ENCODE data around the gene ZMPSTE24. TPM values are rescaled to one million over a fixed set of nuclear protein-coding genes. Genes with fewer than 3 reads are reported as not detected.

ZMPSTE24 gene
- total RNA-seq, 4 donors from 2014 or later, result 11.6 to 44.3 (median 25.1) TPM

DNA sequence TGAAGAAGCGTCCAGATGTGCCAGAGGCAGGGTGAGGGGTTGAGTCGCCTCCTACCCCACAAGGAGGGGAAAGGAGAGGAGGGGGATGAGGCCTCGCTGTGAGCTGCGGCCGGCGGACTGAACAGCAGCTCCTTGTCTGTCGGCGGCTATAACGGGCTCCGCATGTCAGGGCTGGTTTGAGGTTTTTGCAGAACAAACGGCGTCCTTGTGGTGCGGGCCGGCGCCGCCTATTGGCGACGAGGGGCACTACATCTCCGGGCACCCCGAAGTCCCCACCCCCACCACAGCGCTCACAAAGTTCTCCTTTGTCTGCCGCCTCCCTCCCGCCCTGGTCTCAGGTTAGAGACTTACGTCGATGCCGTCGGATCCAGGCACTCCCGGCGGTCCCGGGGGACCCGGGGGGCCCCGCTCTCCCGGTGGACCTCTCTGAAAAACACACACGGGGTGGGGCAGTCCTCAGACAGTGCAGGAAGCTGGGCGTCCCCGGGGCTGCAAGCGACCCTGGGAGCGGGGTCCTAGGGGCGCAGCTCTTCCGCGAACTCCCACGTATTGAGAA is 57.3 kb downstream of the ZMPSTE24 start:
- Histone ChIP-seq H3K27ac (peak overlapping the region in 1 of 4 donors; percentile 74), H3K4me1 (peaks cover 0 to 26% (median 19%) of the 10 kb centered on the region in 4 donors), H3K36me3 (no peaks in the 10 kb centered on the region), H3K27me3 (peaks cover 0 to 18% of the 10 kb centered on the region in 2 donors), H3K4me3 (peak overlapping the region; percentile 38 to 56 (median 50)), H3K9me3 (no peaks in the 10 kb centered on the region)
- DNase-seq, result peak; percentile 83 to 92 (median 85)
- TF ChIP-seq POLR2A (IDR thresholded peaks at IDR 0.05), result no peak
- TF ChIP-seq, protein P1, sequence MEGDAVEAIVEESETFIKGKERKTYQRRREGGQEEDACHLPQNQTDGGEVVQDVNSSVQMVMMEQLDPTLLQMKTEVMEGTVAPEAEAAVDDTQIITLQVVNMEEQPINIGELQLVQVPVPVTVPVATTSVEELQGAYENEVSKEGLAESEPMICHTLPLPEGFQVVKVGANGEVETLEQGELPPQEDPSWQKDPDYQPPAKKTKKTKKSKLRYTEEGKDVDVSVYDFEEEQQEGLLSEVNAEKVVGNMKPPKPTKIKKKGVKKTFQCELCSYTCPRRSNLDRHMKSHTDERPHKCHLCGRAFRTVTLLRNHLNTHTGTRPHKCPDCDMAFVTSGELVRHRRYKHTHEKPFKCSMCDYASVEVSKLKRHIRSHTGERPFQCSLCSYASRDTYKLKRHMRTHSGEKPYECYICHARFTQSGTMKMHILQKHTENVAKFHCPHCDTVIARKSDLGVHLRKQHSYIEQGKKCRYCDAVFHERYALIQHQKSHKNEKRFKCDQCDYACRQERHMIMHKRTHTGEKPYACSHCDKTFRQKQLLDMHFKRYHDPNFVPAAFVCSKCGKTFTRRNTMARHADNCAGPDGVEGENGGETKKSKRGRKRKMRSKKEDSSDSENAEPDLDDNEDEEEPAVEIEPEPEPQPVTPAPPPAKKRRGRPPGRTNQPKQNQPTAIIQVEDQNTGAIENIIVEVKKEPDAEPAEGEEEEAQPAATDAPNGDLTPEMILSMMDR (IDR thresholded peaks at IDR 0.05), result peak; percentile 78 to 97 (median 87)

DNA sequence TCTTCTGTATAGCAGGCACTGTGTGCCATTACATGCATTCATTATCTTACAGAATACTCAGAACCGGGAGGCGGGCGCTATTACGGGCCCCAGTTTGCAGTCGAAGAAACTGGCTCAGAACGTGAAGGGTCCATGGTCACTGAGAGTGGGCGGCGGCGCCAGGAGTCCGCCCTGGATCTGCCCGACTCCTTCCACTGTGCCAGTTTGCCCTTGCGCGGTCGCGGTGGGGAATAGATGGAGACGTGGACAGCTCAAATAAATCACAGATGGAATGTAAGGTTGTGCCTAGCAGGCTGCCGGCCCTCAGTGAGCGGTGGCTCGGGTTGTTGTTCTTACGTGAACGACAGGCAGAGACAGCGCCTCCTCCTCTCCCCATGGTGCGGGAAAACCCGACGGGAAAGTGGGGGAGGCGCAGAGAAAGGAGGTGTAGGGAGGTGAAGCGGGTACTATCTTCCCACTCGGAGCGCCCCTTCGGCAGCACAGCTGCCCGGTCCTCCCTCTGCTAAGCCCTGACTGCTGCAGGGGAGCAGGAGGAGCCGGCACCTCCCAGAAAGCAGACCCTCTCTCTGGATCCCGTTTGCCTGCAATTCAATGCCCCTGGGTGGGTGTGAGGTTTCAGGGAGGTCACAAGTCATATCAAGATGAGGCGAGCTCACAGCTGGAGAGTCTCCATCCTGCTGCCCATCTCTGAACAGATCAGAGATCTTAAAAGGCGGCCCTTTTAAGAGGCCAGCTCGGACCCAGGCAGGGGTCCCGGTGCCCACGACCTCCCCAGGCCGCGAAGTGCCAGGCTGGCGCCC is 58.0 kb downstream of the ZMPSTE24 start:
- peak in 2 of 3 donors; percentile 43 to 61 for DNase-seq

DNA sequence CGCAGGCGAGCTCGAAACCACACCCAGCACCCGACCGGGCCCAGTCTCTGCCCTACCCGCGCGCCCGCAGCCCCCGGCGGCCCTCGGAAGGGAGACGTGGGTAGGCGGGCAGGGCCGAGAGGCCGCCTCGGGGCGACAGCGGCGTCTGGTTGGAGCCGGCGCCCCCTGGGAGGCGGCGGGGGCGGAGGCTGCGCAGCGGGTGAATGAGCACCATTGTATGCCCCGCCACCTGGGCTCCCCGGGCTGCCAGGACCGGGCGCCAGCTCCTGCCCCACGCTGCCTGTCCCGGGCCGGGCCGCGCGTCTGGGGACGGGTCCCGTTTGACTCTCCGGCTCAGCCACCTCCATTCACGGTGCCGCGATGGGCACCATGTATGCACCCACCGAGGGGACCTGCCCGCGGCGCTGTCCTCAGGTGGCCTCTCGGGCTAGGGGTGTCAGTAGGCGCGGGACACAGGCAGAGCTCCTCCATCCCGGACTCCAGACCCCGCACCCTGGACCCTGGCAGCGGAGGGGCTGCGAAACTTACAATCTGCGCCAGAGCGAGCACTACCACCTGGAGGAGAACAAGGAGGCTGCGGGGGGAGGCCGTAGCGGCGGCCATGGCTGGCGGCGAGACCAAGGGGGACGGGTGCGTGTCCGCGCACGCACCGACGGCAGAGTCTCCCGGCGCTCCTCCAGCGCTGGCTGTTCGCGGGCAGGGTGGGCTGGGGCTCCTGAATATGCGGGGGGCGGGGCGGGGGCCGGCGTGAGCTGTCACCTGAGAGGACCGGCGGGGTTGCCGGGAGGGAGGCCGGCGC is 58.8 kb downstream of the ZMPSTE24 start, which contains the start of gene COL9A2:
Gene COL9A2, minus strand, starts transcription at position 692 of the 799 bp plus-strand sequence. Its CDS starts 89 bp downstream, at position 603.
- peak in 2 of 3 donors; percentile 78 to 88 for DNase-seq
- Histone ChIP-seq H3K27me3 (peaks cover 0 to 18% of the 10 kb centered on the region in 2 donors), H3K36me3 (no peaks in the 10 kb centered on the region), H3K27ac (peak within 1 kb of the TSS in 1 of 4 donors; percentile 74), H3K4me1 (peaks cover 0 to 26% (median 19%) of the 10 kb centered on the region in 4 donors), H3K9me3 (no peaks in the 10 kb centered on the region), H3K4me3 (peak within 1 kb of the TSS; percentile 38 to 56 (median 50))
- TF ChIP-seq POLR2A (IDR thresholded peaks at IDR 0.05), result no peak

More for the DNA sequence above, 58.0 kb downstream of the ZMPSTE24 start:
- H3K27me3 ChIP-seq, result peaks cover 0 to 18% of the 10 kb centered on the region in 2 donors
- H3K4me1 ChIP-seq, result peaks cover 0 to 26% (median 19%) of the 10 kb centered on the region in 4 donors
- H3K9me3 ChIP-seq, result no peaks in the 10 kb centered on the region
- H3K27ac ChIP-seq, result peak overlapping the region in 1 of 4 donors; percentile 74
- H3K4me3 ChIP-seq, result peak overlapping the region; percentile 38 to 56 (median 50)
- no peak for TF ChIP-seq POLR2A (IDR thresholded peaks at IDR 0.05)
- TF ChIP-seq, protein P1 (IDR thresholded peaks at IDR 0.05), result no peak
- H3K36me3 ChIP-seq, result no peaks in the 10 kb centered on the region

DNA sequence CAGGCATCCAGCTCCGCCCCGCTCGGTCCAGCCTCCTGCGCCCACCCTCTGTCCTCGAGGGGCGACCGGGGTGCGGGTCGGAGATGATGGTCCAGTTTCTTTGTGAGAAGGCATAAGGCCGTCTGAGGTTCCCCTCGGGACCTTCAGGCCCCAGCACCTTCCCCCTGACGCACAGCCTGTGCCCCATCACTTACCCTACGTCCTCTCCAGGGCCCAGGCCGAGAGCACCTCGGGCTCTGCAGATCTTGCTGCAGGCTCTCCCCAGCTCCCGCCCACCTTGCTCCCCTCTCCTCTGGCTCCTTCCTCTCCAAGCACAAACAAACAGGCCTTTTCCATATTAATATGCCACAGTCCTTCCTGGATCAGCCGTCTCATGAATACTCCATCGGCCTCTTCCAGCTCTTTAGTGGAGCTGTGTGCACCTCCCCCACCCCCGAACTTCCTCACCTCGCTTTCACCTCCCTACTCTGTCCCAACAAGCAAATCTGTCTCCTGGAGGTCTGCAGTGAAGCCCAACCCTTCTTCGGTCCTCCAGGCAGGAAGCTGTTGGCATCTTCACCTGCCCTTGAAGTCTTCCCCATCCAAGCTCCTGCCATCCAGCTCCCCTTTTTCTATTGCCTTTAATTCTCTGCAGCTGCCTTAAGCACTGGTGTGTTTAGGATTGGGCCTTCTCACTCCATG is 59.5 kb downstream of the ZMPSTE24 start:
- Histone ChIP-seq H3K9me3 (no peaks in the 10 kb centered on the region), H3K27ac (peak overlapping the region in 1 of 4 donors; percentile 74), H3K4me3 (peak overlapping the region; percentile 38 to 56 (median 50)), H3K4me1 (peaks cover 0 to 21% (median 17%) of the 10 kb centered on the region in 4 donors), H3K36me3 (no peaks in the 10 kb centered on the region), H3K27me3 (peaks cover 0 to 18% of the 10 kb centered on the region in 2 donors)
- DNase-seq, result no peak
- TF ChIP-seq, protein P1 (IDR thresholded peaks at IDR 0.05), result no peak
- no peak for TF ChIP-seq POLR2A (IDR thresholded peaks at IDR 0.05)

DNA sequence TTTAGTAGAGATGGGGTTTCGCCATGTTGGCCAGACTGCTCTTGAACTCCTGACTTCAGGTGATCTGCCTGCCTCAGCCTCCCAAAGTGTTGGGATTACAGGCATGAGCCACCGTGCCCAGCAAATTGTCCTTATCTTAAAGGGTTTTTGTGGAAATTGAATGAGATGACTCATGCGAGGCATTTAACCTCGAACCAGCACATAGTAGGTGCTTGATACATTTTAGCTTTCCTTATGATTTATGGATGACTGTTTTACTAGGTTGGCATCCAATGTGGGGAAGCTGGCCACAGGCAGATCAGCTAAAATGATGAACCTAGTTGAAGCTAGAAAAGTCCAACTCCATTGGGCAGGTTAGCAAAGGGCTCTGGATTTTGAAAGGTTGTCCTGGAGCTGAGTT is 60.4 kb downstream of the ZMPSTE24 start:
- DNase-seq, result no peak
- Histone ChIP-seq H3K4me3 (no peak overlapping the region), H3K27me3 (peaks cover 0 to 18% of the 10 kb centered on the region in 2 donors), H3K36me3 (no peaks in the 10 kb centered on the region), H3K4me1 (peaks cover 0 to 21% (median 9%) of the 10 kb centered on the region in 4 donors), H3K9me3 (no peaks in the 10 kb centered on the region), H3K27ac (no peak overlapping the region)
- no peak for TF ChIP-seq POLR2A (IDR thresholded peaks at IDR 0.05)
- TF ChIP-seq, protein P1 (IDR thresholded peaks at IDR 0.05), result no peak

Data from Peyer's patch (tissue), 4 donors.